H9 (cell line): ENCODE measurements around the gene SURF4. TPM values are rescaled to one million over a fixed set of nuclear protein-coding genes. Genes with fewer than 3 reads are reported as not detected.
A peak's percentile ranks its signal among the peaks of the same experiment; 100 is the strongest.

Experiments
- DNase-seq: peaks from one replicate; pipeline ENCODE4 v3.0.0-alpha.2; 2017
- H2AFZ ChIP-seq: one replicate; pipeline ENCODE4 v1.6.1; 2013; ENCODE audit warnings: mild to moderate bottlenecking, low read length, control low read depth, moderate library complexity
- H2AK5ac ChIP-seq: 2 replicates; pipeline ENCODE4 v1.6.1; 2013; ENCODE audit warnings: low read length, control low read depth, mixed read lengths; ENCODE audit not compliant: insufficient read length
- H2BK120ac ChIP-seq: one replicate; pipeline ENCODE4 v1.6.1; 2013; ENCODE audit warnings: low read depth, mild to moderate bottlenecking, low read length, control low read depth, inconsistent platforms; ENCODE audit not compliant: poor library complexity, severe bottlenecking
- H2BK12ac ChIP-seq: 2 replicates; pipeline ENCODE4 v1.6.1; 2013; ENCODE audit warnings: low read length, control low read depth, mixed read lengths, low read depth; ENCODE audit not compliant: insufficient read length
- H2BK15ac ChIP-seq: 2 replicates; pipeline ENCODE4 v1.6.1; 2013; ENCODE audit warnings: low read depth, low read length, control low read depth
- H2BK20ac ChIP-seq: one replicate; pipeline ENCODE4 v1.6.1; 2013; ENCODE audit warnings: low read depth, mild to moderate bottlenecking, low read length, control low read depth, inconsistent platforms; ENCODE audit not compliant: poor library complexity, severe bottlenecking
- H2BK5ac ChIP-seq: 2 replicates; pipeline ENCODE4 v1.6.1; 2013; ENCODE audit warnings: low read length, control low read depth, mixed read lengths; ENCODE audit not compliant: insufficient read length
- H3K14ac ChIP-seq: 2 replicates; pipeline ENCODE4 v1.6.1; 2013; ENCODE audit warnings: low read length, control low read depth; ENCODE audit not compliant: insufficient read depth
- H3K18ac ChIP-seq: 2 replicates; pipeline ENCODE4 v1.6.1; 2013; ENCODE audit warnings: low read depth, mild to moderate bottlenecking, mixed read lengths, low read length, control low read depth; ENCODE audit not compliant: insufficient read length
- H3K23ac ChIP-seq: 2 replicates; pipeline ENCODE4 v1.6.1; 2013; ENCODE audit warnings: low read length, control low read depth, mixed read lengths, low read depth; ENCODE audit not compliant: insufficient read length
- H3K23me2 ChIP-seq: 2 replicates; pipeline ENCODE4 v1.6.1; 2013; ENCODE audit warnings: low read depth, mild to moderate bottlenecking, mixed read lengths, low read length, control low read depth; ENCODE audit not compliant: insufficient read length, poor library complexity, severe bottlenecking
- H3K27ac ChIP-seq: 2 replicates; pipeline ENCODE4 v1.5.1; 2013; ENCODE audit warnings: low read length, control low read depth, mixed read lengths, low read depth; ENCODE audit not compliant: insufficient read length
- H3K27me3 ChIP-seq: 2 replicates; pipeline ENCODE4 v1.6.1; 2013; ENCODE audit warnings: low read length, control low read depth, inconsistent platforms; ENCODE audit not compliant: insufficient read depth
- H3K4ac ChIP-seq: 2 replicates; pipeline ENCODE4 v1.6.1; 2013; ENCODE audit warnings: low read depth, mild to moderate bottlenecking, control low read depth, inconsistent platforms, low read length, moderate library complexity
- H3K4me1 ChIP-seq: 2 replicates; pipeline ENCODE4 v1.6.1; 2013; ENCODE audit warnings: low read length, control low read depth, inconsistent platforms; ENCODE audit not compliant: insufficient read depth
- H3K4me2 ChIP-seq: 2 replicates; pipeline ENCODE4 v1.6.1; 2013; ENCODE audit warnings: low read length, control low read depth, mixed read lengths; ENCODE audit not compliant: insufficient read length, insufficient read depth
- H3K56ac ChIP-seq: 2 replicates; pipeline ENCODE4 v1.6.1; 2013; ENCODE audit warnings: low read depth, mild to moderate bottlenecking, mixed read lengths, low read length, control low read depth; ENCODE audit not compliant: insufficient read length
- H3K79me1 ChIP-seq: 2 replicates; pipeline ENCODE4 v1.6.1; 2013; ENCODE audit warnings: low read depth, mild to moderate bottlenecking, moderate library complexity, low read length, control low read depth, inconsistent platforms; ENCODE audit not compliant: insufficient read depth, poor library complexity, severe bottlenecking
- H3K79me2 ChIP-seq: 2 replicates; pipeline ENCODE4 v1.6.1; 2013; ENCODE audit warnings: low read length, control low read depth, inconsistent platforms; ENCODE audit not compliant: insufficient read depth
- H3K9ac ChIP-seq: 2 replicates; pipeline ENCODE4 v1.6.1; 2013; ENCODE audit warnings: low read length, control low read depth, mixed read lengths; ENCODE audit not compliant: insufficient read length; ENCODE audit errors: extremely low read depth
- H3K9me3 ChIP-seq: one replicate; pipeline ENCODE4 v1.6.1; 2013; ENCODE audit warnings: low read depth, low read length, inconsistent platforms; ENCODE audit not compliant: control insufficient read depth
- H3T11ph ChIP-seq: one replicate; pipeline ENCODE4 v1.6.1; 2013; ENCODE audit warnings: mild to moderate bottlenecking, low read length, control low read depth, inconsistent platforms
- H4K20me1 ChIP-seq: one replicate; pipeline ENCODE4 v1.6.1; 2013; ENCODE audit not compliant: control insufficient read depth, insufficient read length, insufficient read depth
- H4K5ac ChIP-seq: 2 replicates; pipeline ENCODE4 v1.6.1; 2013; ENCODE audit warnings: low read depth, mild to moderate bottlenecking, mixed read lengths, low read length, control low read depth; ENCODE audit not compliant: insufficient read length
- H4K8ac ChIP-seq: replicated peaks from 2 replicates; pipeline ENCODE4 v1.6.1; 2013; ENCODE audit warnings: low read length, control low read depth, mixed read lengths, low read depth; ENCODE audit not compliant: insufficient read length
- H4K91ac ChIP-seq: 2 replicates; pipeline ENCODE4 v1.6.1; 2013; ENCODE audit warnings: low read depth, mild to moderate bottlenecking, moderate library complexity, mixed read lengths, low read length, control low read depth; ENCODE audit not compliant: insufficient read length
- H3K27ac Mint-ChIP-seq, 3 experiments: 2 replicates in 2 of 3; 3 replicates in 1 of 3; pipeline ENCODE4 v1.8.0; 2020 to 2021; ENCODE audit warnings: mixed read lengths in 3 of 3, mild to moderate bottlenecking in 1 of 3, moderate library complexity in 1 of 3
- H3K27me3 Mint-ChIP-seq: 2 replicates; pipeline ENCODE4 v1.8.0; 2021; ENCODE audit warnings: low read depth, mild to moderate bottlenecking, moderate library complexity, mixed read lengths
- H3K36me3 Mint-ChIP-seq, 3 experiments: 2 replicates in 2 of 3; 3 replicates in 1 of 3; pipeline ENCODE4 v1.8.0; 2020 to 2021; ENCODE audit warnings: low read depth in 3 of 3, mixed read lengths in 3 of 3; ENCODE audit not compliant: insufficient read depth in 1 of 3
- H3K4me1 Mint-ChIP-seq, 2 experiments: 2 replicates each; pipeline ENCODE4 v1.8.0; 2020; ENCODE audit warnings: mixed read lengths in 2 of 2
- H3K4me3 Mint-ChIP-seq, 2 experiments: 2 replicates in 1 of 2; 3 replicates in 1 of 2; pipeline ENCODE4 v1.8.0; 2020 to 2021; ENCODE audit warnings: mild to moderate bottlenecking in 2 of 2, mixed read lengths in 2 of 2, moderate library complexity in 1 of 2
- H3K9me3 Mint-ChIP-seq, 2 experiments: 2 replicates in 1 of 2; 3 replicates in 1 of 2; pipeline ENCODE4 v1.8.0; 2020; ENCODE audit warnings: mild to moderate bottlenecking in 2 of 2, mixed read lengths in 2 of 2, moderate library complexity in 1 of 2
- CTCF ChIP-seq: fragments of 200-600 bp; sonication (generic); conservative IDR thresholded peaks from 3 replicates; pipeline ENCODE4 v1.8.0; 2021; ENCODE audit warnings: antibody characterized with exemption, mild to moderate bottlenecking
- WGBS: extraction: QIAGEN DNeasy Blood & Tissue Kit; methylation state at CpG from one replicate; pipeline ENCODE4 v1.1.7; 2013; ENCODE audit warnings: missing lambda C conversion rate, low lambda C conversion rate, mixed read lengths; ENCODE audit not compliant: insufficient read length; ENCODE audit errors: extremely low coverage; 5-methylcytosine and 5-hydroxymethylcytosine counted together
- total RNA-seq: library from RNA; stranded (reverse); gene quantifications from 2 replicates; pipeline ENCODE4 v1.2.1, GENCODE V29; 2021

Gene SURF4
- total RNA-seq, 1 experiment from 2014 or later = 146 TPM

- no peak overlapping the region for H3T11ph ChIP-seq
- no peak overlapping the region for H2BK20ac ChIP-seq
- H4K5ac ChIP-seq = no peak overlapping the region
- peaks cover 51% of the 10 kb centered on the region; the same call in 1 of the 2 replicates for H3K79me2 ChIP-seq
- no peak overlapping the region for H2BK120ac ChIP-seq
- H3K4me2 ChIP-seq = no peak overlapping the region
- Mint-ChIP-seq H3K27me3 (no peaks in the 10 kb centered on the region), H3K27ac (peak overlapping the region in 1 of 3 experiments; percentile 69; a peak in 3 of 7 replicates), H3K9me3 (no peaks in the 10 kb centered on the region), H3K4me1 (peaks cover 3 to 7% of the 10 kb centered on the region in 2 experiments; a peak in 3 of 4 replicates), H3K4me3 (no peak overlapping the region), H3K36me3 (peaks cover 33 to 87% (median 70%) of the 10 kb centered on the region in 3 experiments; a peak in 6 of 7 replicates)
- no peak overlapping the region for H3K56ac ChIP-seq
- no peaks in the 10 kb centered on the region for H4K20me1 ChIP-seq
- DNase-seq = no peak
- no peak overlapping the region for H2BK12ac ChIP-seq
- H3K18ac ChIP-seq = no peak overlapping the region
- TF ChIP-seq CTCF = no peak
- H3K9me3 ChIP-seq = no peaks in the 10 kb centered on the region
- H3K14ac ChIP-seq = no peak overlapping the region
- no peak overlapping the region for H4K8ac ChIP-seq
- no peak overlapping the region for H2BK15ac ChIP-seq
- no peaks in the 10 kb centered on the region for H3K4me1 ChIP-seq
- H2BK5ac ChIP-seq = no peak overlapping the region
- H2AK5ac ChIP-seq = no peak overlapping the region
- no peak overlapping the region for H3K4ac ChIP-seq
- no peaks in the 10 kb centered on the region for H3K23me2 ChIP-seq
- no peak overlapping the region for H2AFZ ChIP-seq
- H3K27ac ChIP-seq = no peak overlapping the region
- no CpG with 5 or more reads among the region's 18 CpGs for WGBS
- peaks cover 34% of the 10 kb centered on the region for H3K79me1 ChIP-seq
- H3K9ac ChIP-seq = no peak overlapping the region
- no peak overlapping the region for H3K23ac ChIP-seq
- no peak overlapping the region for H4K91ac ChIP-seq
- H3K27me3 ChIP-seq = no peaks in the 10 kb centered on the region
Observed at GRCh38 chr9:133368249-133368881, 7.5 kb downstream of the SURF4 start.
